C4-2B (cell line): ENCODE measurements around the gene USH1G.

Experiments used
- ZFX ChIP-seq: fragments of 450-650 bp; IDR thresholded peaks from 2 replicates; pipeline ENCODE4 v1.6.1; 2017
- TF ChIP-seq, protein P1 (sequence below): fragments of 450-650 bp; conservative IDR thresholded peaks from 2 replicates; pipeline ENCODE4 v1.5.1; 2017; ENCODE audit warnings: mild to moderate bottlenecking

DNA sequence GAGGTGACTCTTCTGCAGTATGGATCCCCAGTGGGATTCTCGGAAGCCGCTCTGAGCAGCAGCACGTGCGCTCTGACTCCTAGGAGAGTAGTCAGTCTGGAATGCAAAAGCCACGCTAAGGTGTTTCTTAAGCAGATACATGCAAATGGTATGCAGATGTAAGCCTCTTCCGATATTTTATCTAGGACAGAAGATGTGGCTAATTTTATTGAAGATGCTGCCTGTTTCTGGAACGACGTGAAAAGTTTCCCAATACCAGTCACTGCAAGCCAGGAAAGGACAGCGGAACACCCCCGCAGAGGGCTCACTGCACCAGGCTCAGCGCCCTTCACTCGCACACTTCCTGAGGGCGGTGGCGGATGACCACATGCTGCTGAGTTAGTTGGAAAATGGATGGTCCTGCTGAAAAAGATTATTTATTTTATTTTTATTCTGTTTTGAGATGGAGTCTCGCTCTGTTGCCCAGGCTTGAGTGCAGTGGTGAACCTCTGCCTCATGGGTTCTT is 39.8 kb downstream of the USH1G start:
- TF ChIP-seq, protein P1, sequence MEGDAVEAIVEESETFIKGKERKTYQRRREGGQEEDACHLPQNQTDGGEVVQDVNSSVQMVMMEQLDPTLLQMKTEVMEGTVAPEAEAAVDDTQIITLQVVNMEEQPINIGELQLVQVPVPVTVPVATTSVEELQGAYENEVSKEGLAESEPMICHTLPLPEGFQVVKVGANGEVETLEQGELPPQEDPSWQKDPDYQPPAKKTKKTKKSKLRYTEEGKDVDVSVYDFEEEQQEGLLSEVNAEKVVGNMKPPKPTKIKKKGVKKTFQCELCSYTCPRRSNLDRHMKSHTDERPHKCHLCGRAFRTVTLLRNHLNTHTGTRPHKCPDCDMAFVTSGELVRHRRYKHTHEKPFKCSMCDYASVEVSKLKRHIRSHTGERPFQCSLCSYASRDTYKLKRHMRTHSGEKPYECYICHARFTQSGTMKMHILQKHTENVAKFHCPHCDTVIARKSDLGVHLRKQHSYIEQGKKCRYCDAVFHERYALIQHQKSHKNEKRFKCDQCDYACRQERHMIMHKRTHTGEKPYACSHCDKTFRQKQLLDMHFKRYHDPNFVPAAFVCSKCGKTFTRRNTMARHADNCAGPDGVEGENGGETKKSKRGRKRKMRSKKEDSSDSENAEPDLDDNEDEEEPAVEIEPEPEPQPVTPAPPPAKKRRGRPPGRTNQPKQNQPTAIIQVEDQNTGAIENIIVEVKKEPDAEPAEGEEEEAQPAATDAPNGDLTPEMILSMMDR, result no peak
- TF ChIP-seq ZFX, result no peak
